Measurements from ENCODE around the gene APH1B.

APH1B gene

DNA sequence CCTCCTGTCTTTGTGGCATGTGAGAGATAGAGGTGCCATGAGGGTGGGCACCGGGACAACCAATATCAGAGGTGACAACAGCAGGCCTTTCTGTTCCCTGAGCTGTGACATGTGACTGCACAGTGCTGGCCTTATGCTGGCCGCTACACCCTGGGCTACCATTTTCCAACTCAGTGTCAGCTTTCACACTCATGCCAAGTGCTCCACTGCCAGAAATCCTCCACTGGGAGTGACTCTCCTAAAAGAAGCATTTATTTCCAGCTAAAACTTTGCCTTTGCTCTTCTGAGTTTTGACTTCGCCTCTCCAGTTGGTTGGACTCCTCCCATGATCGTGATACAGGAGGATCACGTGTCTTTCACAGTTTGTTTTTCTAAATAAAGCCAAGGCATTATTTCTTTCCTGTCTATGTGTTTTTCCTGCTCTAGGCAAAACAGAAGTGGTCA lies 72.8 kb downstream of the APH1B start:
- no peak for DNase-seq (ENCODE audit: low read depth in 3 of 3, low spot score in 1 of 3)

DNA sequence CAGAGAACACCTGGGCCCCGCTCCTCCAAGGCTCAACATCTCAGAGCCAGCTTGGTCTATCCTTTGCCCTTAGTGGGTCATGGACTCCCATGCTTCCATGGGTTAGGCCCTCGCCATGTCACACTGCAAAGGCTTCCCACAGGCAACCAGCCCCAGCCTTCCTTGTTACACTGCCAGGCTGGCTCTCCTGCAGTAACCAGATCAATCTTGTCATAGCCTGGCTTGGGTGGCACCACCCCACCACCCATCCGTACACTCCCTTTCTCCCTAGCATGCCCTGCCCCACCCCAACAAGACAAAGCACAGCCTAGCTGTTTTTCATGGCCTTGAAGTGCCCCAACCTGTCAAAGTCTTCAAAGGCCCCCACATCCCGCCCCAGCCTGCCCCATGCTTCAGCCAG lies 73.8 kb downstream of the APH1B start:
- DNase-seq (ENCODE audit: low read depth in 3 of 3, low spot score in 1 of 3) = no peak

DNA sequence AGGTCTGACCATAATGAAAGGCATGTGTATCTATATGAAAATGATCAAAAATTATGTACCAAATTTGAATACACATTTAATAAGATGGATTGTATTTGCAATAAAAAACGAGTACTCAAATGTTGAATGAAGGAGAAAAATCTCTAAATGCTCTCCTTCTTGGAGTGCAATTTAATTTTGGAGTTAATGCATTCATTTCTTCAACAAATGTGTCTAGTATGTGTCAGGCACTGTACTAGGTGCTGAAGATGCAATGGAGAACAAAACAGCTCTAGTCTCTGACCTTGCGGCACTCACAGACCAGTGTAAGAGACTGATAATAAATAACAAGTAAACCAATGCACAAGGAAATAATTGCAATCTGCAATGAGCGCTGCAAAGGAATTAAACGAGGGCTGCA lies 75.4 kb downstream of the APH1B start:
- no peak for DNase-seq (ENCODE audit: low read depth in 3 of 3, low spot score in 1 of 3)

- DNase-seq (ENCODE audit: low read depth in 3 of 3, low spot score in 1 of 3) = no peak
Measured at GRCh38 chr15:63353261-63353660, 75.9 kb downstream of the APH1B start.

DNA sequence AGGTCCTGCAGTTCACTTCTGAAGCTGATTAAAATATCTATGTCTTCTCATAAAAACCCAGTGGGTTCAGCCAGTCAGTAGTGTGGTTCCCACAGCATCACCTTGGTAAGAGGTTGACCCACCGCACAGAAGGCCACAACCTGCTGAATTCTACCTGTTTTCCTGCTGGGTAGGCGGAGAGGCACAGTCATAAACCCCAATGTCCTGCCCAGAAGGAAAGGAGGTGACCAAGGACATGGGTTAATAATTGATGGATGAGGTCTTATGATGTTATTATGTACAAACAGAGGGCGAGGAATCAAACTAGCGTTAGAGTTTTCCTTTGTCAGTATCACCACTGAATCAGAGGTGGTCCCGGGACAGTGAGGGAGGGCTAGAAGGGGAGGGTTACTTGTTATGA lies 76.5 kb downstream of the APH1B start:
- no peak for DNase-seq (ENCODE audit: low read depth in 3 of 3, low spot score in 1 of 3)

DNA sequence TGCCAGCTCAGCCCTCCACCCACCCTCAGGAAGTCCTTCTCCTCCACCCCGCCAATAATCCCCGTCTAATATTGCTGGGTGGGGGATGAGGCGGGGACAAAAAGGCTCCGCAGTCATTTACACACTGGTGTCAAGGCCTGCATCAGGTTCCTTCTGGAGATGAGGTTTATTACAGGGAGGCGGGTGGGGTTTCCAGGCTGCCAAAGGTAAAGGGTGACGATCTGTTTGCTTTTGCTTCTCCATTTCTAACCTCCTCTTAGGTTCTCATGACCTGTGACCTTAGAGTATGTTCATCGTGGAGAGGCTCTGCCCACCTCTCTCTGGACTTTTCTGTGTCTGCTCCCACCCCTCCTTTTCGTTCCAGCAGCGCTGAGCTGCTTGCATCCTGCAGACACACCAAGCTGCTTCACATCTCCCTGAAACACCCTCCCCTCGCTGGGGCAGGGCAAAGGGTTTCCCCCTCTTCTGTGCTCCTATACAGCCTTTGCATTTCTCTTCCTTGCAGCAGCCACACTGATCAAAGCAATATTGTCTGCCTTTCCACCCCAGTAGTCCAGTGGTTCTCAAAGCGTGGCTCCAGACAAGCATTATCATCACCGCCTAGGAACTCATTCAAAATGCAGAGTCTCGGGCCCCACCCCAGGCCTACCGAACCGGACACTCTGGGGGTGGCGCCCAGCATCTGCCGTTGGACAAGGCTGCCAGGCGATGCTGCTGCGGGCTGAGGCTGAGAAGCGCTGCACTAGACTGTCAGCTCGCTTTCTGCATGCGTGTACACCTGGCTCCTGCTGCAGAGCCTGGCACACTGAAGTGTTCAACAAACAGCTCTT lies 77.6 kb downstream of the APH1B start:
- no peak for DNase-seq (ENCODE audit: low read depth in 3 of 3, low spot score in 1 of 3)

DNA sequence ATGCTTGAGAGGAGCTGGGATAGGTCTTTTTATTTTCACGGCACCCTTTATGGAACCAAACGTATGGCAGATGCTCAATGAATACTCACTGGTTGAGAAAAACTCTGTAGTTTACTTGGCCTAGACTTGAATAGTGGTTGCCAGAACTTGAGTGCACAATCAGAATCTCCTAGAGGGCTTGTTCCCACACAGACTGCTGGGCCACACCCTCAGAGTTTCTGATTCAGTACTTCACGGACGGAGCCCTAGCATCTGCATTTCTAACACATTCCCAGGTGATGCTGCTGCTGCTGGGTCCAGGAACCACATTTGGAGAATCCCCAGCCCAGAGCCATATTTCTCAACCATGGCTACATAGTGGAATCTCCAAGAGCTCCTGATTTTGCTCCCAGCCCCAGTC lies 79.7 kb downstream of the APH1B start:
- no peak for DNase-seq (ENCODE audit: low read depth in 3 of 3, low spot score in 1 of 3)

- no peak for DNase-seq (ENCODE audit: low read depth in 3 of 3, low spot score in 1 of 3)
Measured at GRCh38 chr15:63357731-63358130, 80.3 kb downstream of the APH1B start.

- no peak for DNase-seq (ENCODE audit: low read depth in 3 of 3, low spot score in 1 of 3)
Measured at GRCh38 chr15:63358241-63359029, 81.0 kb downstream of the APH1B start.
